ENCODE data around the gene SEPTIN11.

Gene SEPTIN11

GRCh38 chr4:76979236-76979635, 29.7 kb downstream of the SEPTIN11 start:
- FAIRE-seq (no peak), DNase-seq (ENCODE audit: insufficient read length, low spot score) (no peak)
- no peak for TF ChIP-seq CTCF (IDR thresholded peaks at IDR 0.05; ENCODE audit: insufficient read depth, missing control alignments)

GRCh38 chr4:76980261-76980660, 30.7 kb downstream of the SEPTIN11 start:
- FAIRE-seq = peak; percentile 79
- TF ChIP-seq CTCF (IDR thresholded peaks at IDR 0.05; ENCODE audit: insufficient read depth, missing control alignments) = no peak
- DNase-seq (ENCODE audit: insufficient read length, low spot score) = no peak

GRCh38 chr4:76981644-76982043, 32.1 kb downstream of the SEPTIN11 start:
- no peak for TF ChIP-seq CTCF (IDR thresholded peaks at IDR 0.05; ENCODE audit: insufficient read depth, missing control alignments)
- DNase-seq (ENCODE audit: insufficient read length, low spot score) (no peak), FAIRE-seq (no peak)

- FAIRE-seq = no peak
Measured at GRCh38 chr4:76982638-76983584, 33.4 kb downstream of the SEPTIN11 start.

GRCh38 chr4:76984127-76984526, 34.6 kb downstream of the SEPTIN11 start:
- DNase-seq (ENCODE audit: insufficient read length, low spot score) = no peak
- no peak for FAIRE-seq
- no peak for TF ChIP-seq CTCF (IDR thresholded peaks at IDR 0.05; ENCODE audit: insufficient read depth, missing control alignments)

More at GRCh38 chr4:76982638-76983584, 33.4 kb downstream of the SEPTIN11 start:
- no peak for DNase-seq (ENCODE audit: insufficient read length, low spot score)
- no peak for TF ChIP-seq CTCF (IDR thresholded peaks at IDR 0.05; ENCODE audit: insufficient read depth, missing control alignments)

GRCh38 chr4:76984788-76985211, 35.2 kb downstream of the SEPTIN11 start:
- DNase-seq (ENCODE audit: insufficient read length, low spot score) = no peak
- TF ChIP-seq CTCF (IDR thresholded peaks at IDR 0.05; ENCODE audit: insufficient read depth, missing control alignments) = no peak
- no peak for FAIRE-seq

GRCh38 chr4:76987153-76987591, 37.6 kb downstream of the SEPTIN11 start:
- DNase-seq (ENCODE audit: insufficient read length, low spot score) (no peak), FAIRE-seq (no peak)
- no peak for TF ChIP-seq CTCF (IDR thresholded peaks at IDR 0.05; ENCODE audit: insufficient read depth, missing control alignments)
